PC-9 (cell line): ENCODE data around the gene VEZT. TPM values are rescaled to one million over a fixed set of nuclear protein-coding genes. Genes with fewer than 3 reads are reported as not detected.

Experiments used
- BruUV-seq: library from RNA; stranded (reverse); fragments of 400-500 nt; replicated peaks from 2 replicates; lab custom pipeline; 2021; lab: Mats Ljungman, UMichigan
- CTCF ChIA-PET: fragments of 300-600 bp; sonication (Branson Sonifier 250); formaldehyde crosslinking; loops from one replicate; lab custom pipeline; 2022; ENCODE audit warnings: antibody characterized with exemption; lab: Charles Lee
- POLR2A ChIA-PET: fragments of 300-600 bp; sonication (Branson Sonifier 250); formaldehyde crosslinking; loops from one replicate; lab custom pipeline; 2022; ENCODE audit warnings: antibody characterized with exemption; ENCODE audit not compliant: unreplicated experiment; lab: Charles Lee
- DNase-seq, 2 experiments: peaks; one replicate each; pipeline versions ENCODE4 v3.0.0 to v3.0.0-alpha.2; 2015 to 2022; ENCODE audit warnings: mixed read lengths in 1 of 2
- H2AFZ ChIP-seq: fragments of 200-600 bp; sonication (generic); 2 replicates; pipeline ENCODE4 v1.8.1; 2017; ENCODE audit warnings: antibody characterized with exemption
- H3F3A ChIP-seq: fragments of 200-600 bp; sonication (generic); 2 replicates; pipeline ENCODE4 v1.8.1; 2017; ENCODE audit warnings: antibody characterized with exemption, mild to moderate bottlenecking, low read depth; ENCODE audit not compliant: insufficient read depth
- H3K27ac ChIP-seq: fragments of 200-600 bp; sonication (generic); 2 replicates; pipeline ENCODE4 v1.6.1; 2016; ENCODE audit warnings: mixed run types
- H3K27me3 ChIP-seq: fragments of 200-600 bp; sonication (generic); 2 replicates; pipeline ENCODE4 v1.6.1; 2016; ENCODE audit warnings: low read depth, mixed run types; ENCODE audit not compliant: insufficient read depth
- H3K36me3 ChIP-seq: fragments of 200-600 bp; sonication (generic); 2 replicates; pipeline ENCODE4 v1.6.1; 2016; ENCODE audit warnings: low read depth, mixed run types
- H3K4me1 ChIP-seq: fragments of 200-600 bp; sonication (generic); replicated peaks from 2 replicates; pipeline ENCODE4 v1.6.1; 2016; ENCODE audit warnings: mixed run types; ENCODE audit not compliant: insufficient read depth
- H3K4me2 ChIP-seq: fragments of 200-600 bp; sonication (generic); 2 replicates; pipeline ENCODE4 v1.6.1; 2017; ENCODE audit warnings: mixed run types
- H3K4me3 ChIP-seq: fragments of 200-600 bp; sonication (generic); 2 replicates; pipeline ENCODE4 v1.6.1; 2016; ENCODE audit warnings: mixed run types
- H3K79me2 ChIP-seq: fragments of 200-600 bp; sonication (generic); 2 replicates; pipeline ENCODE4 v1.6.1; 2017; ENCODE audit warnings: low read depth, mixed run types
- H3K9me2 ChIP-seq: fragments of 200-600 bp; sonication (generic); 2 replicates; pipeline ENCODE4 v1.8.1; 2017; ENCODE audit warnings: mild to moderate bottlenecking; ENCODE audit not compliant: insufficient read depth
- H3K9me3 ChIP-seq: fragments of 200-600 bp; sonication (generic); 2 replicates; pipeline ENCODE4 v1.8.1; 2016; ENCODE audit warnings: low read depth; ENCODE audit not compliant: insufficient read depth
- H4K20me1 ChIP-seq: fragments of 200-600 bp; sonication (generic); 2 replicates; pipeline ENCODE4 v1.8.1; 2017; ENCODE audit not compliant: insufficient read depth
- EZH2 ChIP-seq: fragments of 200-600 bp; sonication (generic); IDR thresholded peaks from 2 replicates; pipeline ENCODE4 v1.8.0; 2017; ENCODE audit warnings: antibody characterized with exemption, low read depth
- intact Hi-C: fragments of 100-400 bp; cut with micrococcal nuclease; formaldehyde crosslinking; loops from one replicate; pipeline ENCODE4 v1.10.0; 2022; ENCODE audit not compliant: unreplicated experiment
- total RNA-seq: library from RNA; stranded (reverse); gene quantifications from 2 replicates; pipeline ENCODE4 v1.2.3, GENCODE V29; 2021
- TF ChIP-seq, protein P1 (sequence below): fragments of 200-600 bp; sonication (generic); conservative IDR thresholded peaks from 2 replicates; pipeline ENCODE4 v1.6.1; 2017; ENCODE audit warnings: mixed run types, antibody characterized with exemption, mild to moderate bottlenecking, moderate library complexity

Gene VEZT
- total RNA-seq, 1 experiment from 2014 or later: 46.8 TPM

DNA sequence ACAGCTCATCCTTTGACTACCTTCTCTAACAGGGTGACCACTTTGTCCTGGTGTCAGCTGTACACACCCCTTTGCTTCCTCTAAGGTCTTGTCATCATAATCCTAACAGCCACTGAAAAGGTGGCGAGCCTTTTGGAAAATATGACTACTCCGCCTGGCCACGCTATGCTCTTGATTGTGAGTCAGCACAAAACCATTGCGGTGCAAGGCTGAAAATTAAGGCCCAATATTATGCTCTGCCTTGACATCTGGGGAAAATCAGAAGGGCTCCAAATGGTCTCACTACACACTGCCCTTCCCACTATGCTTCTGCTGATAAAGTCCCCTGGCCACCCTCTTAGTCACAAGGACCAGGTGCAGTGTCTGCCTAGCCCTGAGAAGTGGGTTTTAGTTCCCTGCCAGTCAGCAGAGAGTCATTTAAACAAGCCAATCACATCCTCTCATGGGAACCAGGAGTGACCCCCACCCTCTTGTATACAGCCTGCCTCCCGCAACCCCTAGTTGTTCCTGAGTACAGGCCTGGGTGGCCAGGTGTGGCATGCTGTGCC lies 34.7 kb upstream of the VEZT start:
- Histone ChIP-seq H3F3A (no peaks in the 10 kb centered on the region), H3K79me2 (0 out of 2 replicates have a peak, but pooled peaks cover 10% of the 10 kb centered on the region), H2AFZ (no peak overlapping the region), H4K20me1 (no peaks in the 10 kb centered on the region), H3K9me3 (no peaks in the 10 kb centered on the region), H3K4me1 (peaks cover 16% of the 10 kb centered on the region), H3K4me2 (no peak overlapping the region), H3K27ac (0 out of 2 replicates have a peak overlapping the region, but pooled peaks have one; percentile 12), H3K9me2 (no peaks in the 10 kb centered on the region), H3K4me3 (no peak overlapping the region), H3K36me3 (0 out of 2 replicates have a peak, but pooled peaks cover 4% of the 10 kb centered on the region), H3K27me3 (no peaks in the 10 kb centered on the region)
- CTCF ChIA-PET: no interaction called here
- peak in 1 of 2 experiments; percentile 38 for DNase-seq
- BruUV-seq: no TSS peak
- no peak for TF ChIP-seq EZH2
- TF ChIP-seq, protein P1, sequence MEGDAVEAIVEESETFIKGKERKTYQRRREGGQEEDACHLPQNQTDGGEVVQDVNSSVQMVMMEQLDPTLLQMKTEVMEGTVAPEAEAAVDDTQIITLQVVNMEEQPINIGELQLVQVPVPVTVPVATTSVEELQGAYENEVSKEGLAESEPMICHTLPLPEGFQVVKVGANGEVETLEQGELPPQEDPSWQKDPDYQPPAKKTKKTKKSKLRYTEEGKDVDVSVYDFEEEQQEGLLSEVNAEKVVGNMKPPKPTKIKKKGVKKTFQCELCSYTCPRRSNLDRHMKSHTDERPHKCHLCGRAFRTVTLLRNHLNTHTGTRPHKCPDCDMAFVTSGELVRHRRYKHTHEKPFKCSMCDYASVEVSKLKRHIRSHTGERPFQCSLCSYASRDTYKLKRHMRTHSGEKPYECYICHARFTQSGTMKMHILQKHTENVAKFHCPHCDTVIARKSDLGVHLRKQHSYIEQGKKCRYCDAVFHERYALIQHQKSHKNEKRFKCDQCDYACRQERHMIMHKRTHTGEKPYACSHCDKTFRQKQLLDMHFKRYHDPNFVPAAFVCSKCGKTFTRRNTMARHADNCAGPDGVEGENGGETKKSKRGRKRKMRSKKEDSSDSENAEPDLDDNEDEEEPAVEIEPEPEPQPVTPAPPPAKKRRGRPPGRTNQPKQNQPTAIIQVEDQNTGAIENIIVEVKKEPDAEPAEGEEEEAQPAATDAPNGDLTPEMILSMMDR: no peak
- intact Hi-C loops: no loop called here
- POLR2A ChIA-PET: interaction anchor here (0.7 kb wide), 1 partner anchor 54 kb away, joined by 5 read pairs; no protein-coding TSS in a partner anchor

DNA sequence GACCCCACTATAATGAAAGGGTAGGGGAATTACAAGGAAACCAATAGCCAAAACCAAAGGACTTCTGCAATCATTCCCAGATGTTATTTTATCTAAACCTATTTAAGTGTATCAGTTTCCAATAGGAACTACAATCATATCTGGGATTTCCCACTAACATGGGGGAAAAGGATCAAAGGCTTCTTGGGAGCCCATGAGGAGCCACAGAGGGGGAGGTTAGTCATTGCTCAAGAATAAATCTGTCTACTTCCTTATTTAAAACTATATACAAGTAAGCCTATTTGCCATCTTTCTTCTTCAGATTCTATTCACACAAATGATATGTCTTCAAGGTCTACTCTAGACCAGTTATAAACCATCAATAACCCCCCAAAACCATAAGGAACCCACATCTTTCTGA lies 33.5 kb upstream of the VEZT start:
- Histone ChIP-seq H3K4me3 (no peak overlapping the region), H3K79me2 (0 out of 2 replicates have a peak, but pooled peaks cover 10% of the 10 kb centered on the region), H2AFZ (no peak overlapping the region), H3K36me3 (0 out of 2 replicates have a peak, but pooled peaks cover 4% of the 10 kb centered on the region), H3K4me2 (no peak overlapping the region), H3K9me3 (no peaks in the 10 kb centered on the region), H3F3A (no peaks in the 10 kb centered on the region), H4K20me1 (no peaks in the 10 kb centered on the region), H3K27ac (no peak overlapping the region), H3K27me3 (no peaks in the 10 kb centered on the region), H3K4me1 (peaks cover 4% of the 10 kb centered on the region), H3K9me2 (no peaks in the 10 kb centered on the region)
- no peak for DNase-seq
- CTCF ChIA-PET: no interaction called here
- intact Hi-C loops: no loop called here
- POLR2A ChIA-PET: interaction anchor here (0.7 kb wide), 1 partner anchor 20 kb away, joined by 3 read pairs; no protein-coding TSS in a partner anchor
- TF ChIP-seq, protein P1: no peak
- TF ChIP-seq EZH2: no peak
- BruUV-seq: no TSS peak

DNA sequence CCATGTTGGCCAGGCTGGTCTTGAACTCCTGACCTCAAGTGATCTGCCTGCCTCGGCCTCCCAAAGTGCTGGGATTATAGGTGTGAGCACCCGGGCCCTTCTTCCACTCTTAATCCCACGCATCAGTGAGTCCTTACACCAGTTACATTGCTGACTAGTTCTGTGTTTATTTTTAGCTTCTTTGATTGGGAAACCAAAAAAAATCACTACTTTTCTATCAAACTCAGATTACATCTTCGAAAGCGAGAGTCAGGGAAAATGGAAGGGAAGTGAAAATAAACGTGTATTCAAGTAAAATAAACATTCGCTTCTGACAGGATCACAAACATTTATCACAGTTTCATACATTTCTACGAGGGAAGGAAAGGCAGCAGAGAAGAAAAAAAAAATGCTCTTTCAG lies 32.5 kb upstream of the VEZT start:
- BruUV-seq: no TSS peak
- ChIA-PET POLR2A (no interaction called here), CTCF (no interaction called here)
- no peak overlapping the region for H3K27ac ChIP-seq
- no peaks in the 10 kb centered on the region for H3K27me3 ChIP-seq
- H3K4me3 ChIP-seq: no peak overlapping the region
- H2AFZ ChIP-seq: no peak overlapping the region
- no peak for TF ChIP-seq EZH2
- TF ChIP-seq, protein P1: no peak
- H4K20me1 ChIP-seq: no peaks in the 10 kb centered on the region
- no peak for DNase-seq
- H3K4me1 ChIP-seq: no peaks in the 10 kb centered on the region; the same call in 1 of the 2 replicates
- H3F3A ChIP-seq: no peaks in the 10 kb centered on the region
- H3K9me3 ChIP-seq: no peaks in the 10 kb centered on the region
- H3K9me2 ChIP-seq: no peaks in the 10 kb centered on the region
- 0 out of 2 replicates have a peak, but pooled peaks cover 10% of the 10 kb centered on the region for H3K79me2 ChIP-seq
- no peaks in the 10 kb centered on the region for H3K36me3 ChIP-seq
- intact Hi-C loops: no loop called here
- no peak overlapping the region for H3K4me2 ChIP-seq
